ENCODE measurements around the gene GLDC. TPM values are rescaled to one million over a fixed set of nuclear protein-coding genes. Genes with fewer than 3 reads are reported as not detected.

GLDC gene
- total RNA-seq, 1 donor from 2014 or later: 29.1 TPM

GRCh38 chr9:6592231-6592630 lies 53.3 kb downstream of the GLDC start:
- TF ChIP-seq CTCF (IDR thresholded peaks at IDR 0.05; ENCODE audit: unreplicated experiment): no peak
- H3K9me3 Mint-ChIP-seq (ENCODE audit: unreplicated experiment): no peaks in the 10 kb centered on the region
- no peak overlapping the region for H3K27ac Mint-ChIP-seq (ENCODE audit: unreplicated experiment)
- DNase-seq (ENCODE audit: low spot score): no peak
- H3K27me3 Mint-ChIP-seq (ENCODE audit: unreplicated experiment): no peaks in the 10 kb centered on the region
- H3K4me3 Mint-ChIP-seq (ENCODE audit: unreplicated experiment): no peak overlapping the region
- H3K4me1 Mint-ChIP-seq (ENCODE audit: unreplicated experiment): peaks cover 15% of the 10 kb centered on the region
- no peaks in the 10 kb centered on the region for H3K36me3 Mint-ChIP-seq (ENCODE audit: low read depth, unreplicated experiment)

- DNase-seq (ENCODE audit: low spot score): no peak
- Mint-ChIP-seq H3K27me3 (ENCODE audit: unreplicated experiment) (no peaks in the 10 kb centered on the region), H3K9me3 (ENCODE audit: unreplicated experiment) (no peaks in the 10 kb centered on the region), H3K4me1 (ENCODE audit: unreplicated experiment) (peaks cover 15% of the 10 kb centered on the region), H3K4me3 (ENCODE audit: unreplicated experiment) (peak overlapping the region; percentile 22), H3K36me3 (ENCODE audit: low read depth, unreplicated experiment) (no peaks in the 10 kb centered on the region), H3K27ac (ENCODE audit: unreplicated experiment) (peak overlapping the region; percentile 34)
- no peak for TF ChIP-seq CTCF (IDR thresholded peaks at IDR 0.05; ENCODE audit: unreplicated experiment)
Measured at GRCh38 chr9:6590772-6591384, 54.7 kb downstream of the GLDC start.

- Mint-ChIP-seq H3K9me3 (ENCODE audit: unreplicated experiment) (no peaks in the 10 kb centered on the region), H3K4me3 (ENCODE audit: unreplicated experiment) (no peak overlapping the region), H3K36me3 (ENCODE audit: low read depth, unreplicated experiment) (no peaks in the 10 kb centered on the region)
Measured at GRCh38 chr9:6590334-6590733, 55.2 kb downstream of the GLDC start.

GRCh38 chr9:6584881-6585597 lies 60.5 kb downstream of the GLDC start:
- Mint-ChIP-seq H3K36me3 (ENCODE audit: low read depth, unreplicated experiment) (peaks cover 4% of the 10 kb centered on the region), H3K27me3 (ENCODE audit: unreplicated experiment) (peaks cover 2% of the 10 kb centered on the region), H3K9me3 (ENCODE audit: unreplicated experiment) (no peaks in the 10 kb centered on the region), H3K4me3 (ENCODE audit: unreplicated experiment) (no peak overlapping the region), H3K27ac (ENCODE audit: unreplicated experiment) (no peak overlapping the region), H3K4me1 (ENCODE audit: unreplicated experiment) (peaks cover 5% of the 10 kb centered on the region)
- DNase-seq (ENCODE audit: low spot score): no peak
- peak; percentile 62 for TF ChIP-seq CTCF (IDR thresholded peaks at IDR 0.05; ENCODE audit: unreplicated experiment)

More at GRCh38 chr9:6590334-6590733, 55.2 kb downstream of the GLDC start:
- peaks cover 15% of the 10 kb centered on the region for H3K4me1 Mint-ChIP-seq (ENCODE audit: unreplicated experiment)
- no peak overlapping the region for H3K27ac Mint-ChIP-seq (ENCODE audit: unreplicated experiment)
- DNase-seq (ENCODE audit: low spot score): no peak
- TF ChIP-seq CTCF (IDR thresholded peaks at IDR 0.05; ENCODE audit: unreplicated experiment): no peak
- no peaks in the 10 kb centered on the region for H3K27me3 Mint-ChIP-seq (ENCODE audit: unreplicated experiment)

GRCh38 chr9:6581253-6581652 lies 64.3 kb downstream of the GLDC start:
- Mint-ChIP-seq H3K27me3 (ENCODE audit: unreplicated experiment) (peaks cover 2% of the 10 kb centered on the region), H3K4me1 (ENCODE audit: unreplicated experiment) (no peaks in the 10 kb centered on the region), H3K4me3 (ENCODE audit: unreplicated experiment) (no peak overlapping the region), H3K27ac (ENCODE audit: unreplicated experiment) (no peak overlapping the region), H3K36me3 (ENCODE audit: low read depth, unreplicated experiment) (peaks cover 4% of the 10 kb centered on the region), H3K9me3 (ENCODE audit: unreplicated experiment) (no peaks in the 10 kb centered on the region)
- TF ChIP-seq CTCF (IDR thresholded peaks at IDR 0.05; ENCODE audit: unreplicated experiment): no peak
- no peak for DNase-seq (ENCODE audit: low spot score)

Data from endothelial cell (in vitro differentiated cells).